ENCODE results near the gene KRTAP5-3. TPM values are rescaled to one million over a fixed set of nuclear protein-coding genes. Genes with fewer than 3 reads are reported as not detected.
A peak's percentile ranks its signal among the peaks of the same experiment; 100 is the strongest.
"Not testable (repeated sequence)": the region's sequence is repeated elsewhere in the genome, so short reads cannot be mapped to it uniquely, and the experiment has no call there.

The KRTAP5-3 gene
- total RNA-seq, 2 experiments from 2014 or later, result not detected

- ATAC-seq, result no peak
- Mint-ChIP-seq H3K9me3 (peaks cover 5% of the 10 kb centered on the region), H3K27me3 (peaks cover 2% of the 10 kb centered on the region), H3K4me3 (no peak overlapping the region), H3K4me1 (ENCODE audit: low read depth) (peaks cover 7% of the 10 kb centered on the region), H3K27ac (no peak overlapping the region), H3K36me3 (ENCODE audit: low read depth) (peaks cover 1% of the 10 kb centered on the region)
- TF ChIP-seq, protein P1, sequence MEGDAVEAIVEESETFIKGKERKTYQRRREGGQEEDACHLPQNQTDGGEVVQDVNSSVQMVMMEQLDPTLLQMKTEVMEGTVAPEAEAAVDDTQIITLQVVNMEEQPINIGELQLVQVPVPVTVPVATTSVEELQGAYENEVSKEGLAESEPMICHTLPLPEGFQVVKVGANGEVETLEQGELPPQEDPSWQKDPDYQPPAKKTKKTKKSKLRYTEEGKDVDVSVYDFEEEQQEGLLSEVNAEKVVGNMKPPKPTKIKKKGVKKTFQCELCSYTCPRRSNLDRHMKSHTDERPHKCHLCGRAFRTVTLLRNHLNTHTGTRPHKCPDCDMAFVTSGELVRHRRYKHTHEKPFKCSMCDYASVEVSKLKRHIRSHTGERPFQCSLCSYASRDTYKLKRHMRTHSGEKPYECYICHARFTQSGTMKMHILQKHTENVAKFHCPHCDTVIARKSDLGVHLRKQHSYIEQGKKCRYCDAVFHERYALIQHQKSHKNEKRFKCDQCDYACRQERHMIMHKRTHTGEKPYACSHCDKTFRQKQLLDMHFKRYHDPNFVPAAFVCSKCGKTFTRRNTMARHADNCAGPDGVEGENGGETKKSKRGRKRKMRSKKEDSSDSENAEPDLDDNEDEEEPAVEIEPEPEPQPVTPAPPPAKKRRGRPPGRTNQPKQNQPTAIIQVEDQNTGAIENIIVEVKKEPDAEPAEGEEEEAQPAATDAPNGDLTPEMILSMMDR (IDR thresholded peaks at IDR 0.05), result no peak
- ChIA-PET POLR2A (no interaction called here), CTCF (interaction anchor here (1.1 to 5.3 kb wide), 4 partner anchors 18 to 76 kb away, joined by 3 to 170 read pairs (median 25); no protein-coding TSS in a partner anchor)
- no peak for DNase-seq
- intact Hi-C loops (cut with micrococcal nuclease), result no loop called here
Observed at GRCh38 chr11:1576825-1577224, 31.4 kb downstream of the KRTAP5-3 start.

GRCh38 chr11:1575756-1576155, 32.5 kb downstream of the KRTAP5-3 start:
- POLR2A ChIA-PET; intact Hi-C loops (cut with micrococcal nuclease); H3K27me3 Mint-ChIP-seq; H3K4me1 Mint-ChIP-seq (ENCODE audit: low read depth); DNase-seq; H3K36me3 Mint-ChIP-seq (ENCODE audit: low read depth); ATAC-seq; H3K27ac Mint-ChIP-seq; H3K4me3 Mint-ChIP-seq; H3K9me3 Mint-ChIP-seq: not testable (repeated sequence)
- CTCF ChIA-PET, result interaction anchor here (1.1 to 5.3 kb wide), 5 partner anchors 14 to 77 kb away, joined by 4 to 170 read pairs (median 42); no protein-coding TSS in a partner anchor

- intact Hi-C loops (cut with micrococcal nuclease), result no loop called here
- TF ChIP-seq, protein P1 (IDR thresholded peaks at IDR 0.05), result peak; percentile 63
- POLR2A ChIA-PET, result interaction anchor here (1.0 to 2.1 kb wide), 5 partner anchors 8 to 57 kb away, joined by 3 to 11 read pairs (median 4); no protein-coding TSS in a partner anchor
- ATAC-seq (no peak), DNase-seq (no peak)
- H3K9me3 Mint-ChIP-seq, result peaks cover 3% of the 10 kb centered on the region
- peaks cover 2% of the 10 kb centered on the region for H3K27me3 Mint-ChIP-seq
- peaks cover 1% of the 10 kb centered on the region for H3K36me3 Mint-ChIP-seq (ENCODE audit: low read depth)
- H3K4me1 Mint-ChIP-seq (ENCODE audit: low read depth), result peaks cover 13% of the 10 kb centered on the region
- H3K27ac Mint-ChIP-seq, result no peak overlapping the region
- H3K4me3 Mint-ChIP-seq, result no peak overlapping the region
- CTCF ChIA-PET, result interaction anchor here (0.6 to 5.3 kb wide), 54 partner anchors 9 to 668 kb away, joined by 3 to 170 read pairs (median 4); partner anchors contain the start of gene KRTAP5-1
Observed at GRCh38 chr11:1574933-1575242, 33.4 kb downstream of the KRTAP5-3 start.

GRCh38 chr11:1574238-1574932, 33.9 kb downstream of the KRTAP5-3 start:
- peaks cover 2% of the 10 kb centered on the region for H3K27me3 Mint-ChIP-seq
- ATAC-seq (peak; percentile 57), DNase-seq (peak; percentile 72)
- H3K4me1 Mint-ChIP-seq (ENCODE audit: low read depth), result peaks cover 15% of the 10 kb centered on the region
- intact Hi-C loops (cut with micrococcal nuclease), result no loop called here
- POLR2A ChIA-PET, result interaction anchor here (1.0 to 2.1 kb wide), 5 partner anchors 9 to 57 kb away, joined by 3 to 11 read pairs (median 4); no protein-coding TSS in a partner anchor
- peaks cover 1% of the 10 kb centered on the region for H3K36me3 Mint-ChIP-seq (ENCODE audit: low read depth)
- TF ChIP-seq, protein P1 (IDR thresholded peaks at IDR 0.05), result peak; percentile 93
- H3K4me3 Mint-ChIP-seq, result peak overlapping the region; percentile 37
- no peak overlapping the region for H3K27ac Mint-ChIP-seq
- peaks cover 3% of the 10 kb centered on the region for H3K9me3 Mint-ChIP-seq
- CTCF ChIA-PET, result interaction anchor here (0.6 to 5.3 kb wide), 56 partner anchors 9 to 667 kb away, joined by 3 to 170 read pairs (median 4); partner anchors contain the start of gene KRTAP5-1

GRCh38 chr11:1573903-1574237, 34.4 kb downstream of the KRTAP5-3 start:
- CTCF ChIA-PET, result interaction anchor here (1.1 to 5.3 kb wide), 20 partner anchors 9 to 645 kb away, joined by 3 to 170 read pairs (median 6); partner anchors contain the start of gene KRTAP5-1
- intact Hi-C loops (cut with micrococcal nuclease), result no loop called here
- POLR2A ChIA-PET, result interaction anchor here (1.3 to 2.1 kb wide), 2 partner anchors 20 to 27 kb away, joined by 5 to 11 read pairs; no protein-coding TSS in a partner anchor
- peaks cover 1% of the 10 kb centered on the region for H3K36me3 Mint-ChIP-seq (ENCODE audit: low read depth)
- H3K9me3 Mint-ChIP-seq, result peaks cover 3% of the 10 kb centered on the region
- H3K4me3 Mint-ChIP-seq, result peak overlapping the region; percentile 37
- TF ChIP-seq, protein P1 (IDR thresholded peaks at IDR 0.05), result no peak
- DNase-seq (no peak), ATAC-seq (peak; percentile 0)
- H3K4me1 Mint-ChIP-seq (ENCODE audit: low read depth), result peaks cover 18% of the 10 kb centered on the region
- H3K27me3 Mint-ChIP-seq, result peaks cover 2% of the 10 kb centered on the region
- H3K27ac Mint-ChIP-seq, result no peak overlapping the region

Measured in activated CD8-positive, alpha-beta T cell treated with anti-CD3 and anti-CD28 coated beads for 36 hours (primary cell).